ENCODE data around the gene YPEL3. TPM values are rescaled to one million over a fixed set of nuclear protein-coding genes. Genes with fewer than 3 reads are reported as not detected.

The YPEL3 gene
- total RNA-seq, 2 donors from 2014 or later, result 24.0 to 112 TPM

- Mint-ChIP-seq H3K36me3 (peaks cover 0 to 5% of the 10 kb centered on the region in 2 donors), H3K9me3 (no peaks in the 10 kb centered on the region), H3K27ac (peak overlapping the region in 1 of 2 donors; percentile 78)
- DNase-seq (ENCODE audit: low spot score in 2 of 2) (no peak), ATAC-seq (no peak)
These were observed 44.5 kb downstream of the YPEL3 start for GRCh38 chr16:30051518-30051917.

- Mint-ChIP-seq H3K36me3 (peaks cover 0 to 5% of the 10 kb centered on the region in 2 donors), H3K9me3 (no peaks in the 10 kb centered on the region), H3K27ac (no peak overlapping the region)
- no peak for DNase-seq (ENCODE audit: low spot score in 2 of 2)
- ATAC-seq, result no peak
These were observed 46.1 kb downstream of the YPEL3 start for GRCh38 chr16:30049871-30050270.

DNA sequence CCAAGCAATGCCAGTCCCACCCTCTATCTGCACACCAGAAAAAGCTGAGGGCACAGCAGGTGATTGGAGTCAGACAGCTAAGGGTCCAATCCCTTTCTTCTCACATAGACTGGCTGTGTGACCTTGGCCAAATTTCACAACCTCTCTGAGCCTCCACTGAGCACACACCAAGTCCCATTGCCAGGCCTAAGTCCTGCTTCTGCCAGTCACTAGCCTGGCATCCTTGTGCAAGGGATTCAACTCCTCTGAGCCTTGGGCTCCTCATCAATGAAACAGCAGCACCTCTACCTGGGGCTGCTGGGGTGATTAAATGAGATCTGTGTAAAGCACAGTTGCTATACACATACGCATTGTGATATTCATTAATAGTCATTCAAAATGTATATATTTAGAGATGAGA lies 49.4 kb downstream of the YPEL3 start:
- Mint-ChIP-seq H3K36me3 (peaks cover 0 to 3% of the 10 kb centered on the region in 2 donors), H3K27ac (no peak overlapping the region), H3K9me3 (no peaks in the 10 kb centered on the region)
- no peak for ATAC-seq
- DNase-seq (ENCODE audit: low spot score in 2 of 2), result no peak

DNA sequence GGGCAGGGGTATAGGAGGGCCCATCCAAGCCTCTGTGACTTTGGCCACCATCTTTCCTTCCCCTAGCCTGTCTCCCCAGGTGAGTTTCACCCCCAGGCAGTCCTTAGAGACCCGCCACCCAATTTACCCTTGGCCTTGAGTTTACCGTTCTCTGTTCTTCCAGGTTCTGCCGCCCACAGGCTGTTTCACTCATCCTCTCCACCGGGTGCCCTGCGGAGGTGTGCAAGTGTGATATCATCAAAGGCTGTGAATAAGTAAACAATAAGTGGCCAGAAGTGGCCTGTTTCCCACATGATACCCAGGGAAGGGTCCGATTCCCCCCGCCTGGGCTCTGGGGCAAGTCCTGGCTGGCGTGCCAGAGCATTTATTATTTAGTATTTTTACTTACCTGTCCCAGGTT lies 49.8 kb downstream of the YPEL3 start:
- ATAC-seq (no peak), DNase-seq (ENCODE audit: low spot score in 2 of 2) (no peak)
- Mint-ChIP-seq H3K27ac (no peak overlapping the region), H3K9me3 (no peaks in the 10 kb centered on the region), H3K36me3 (no peaks in the 10 kb centered on the region)

Other genes with a start within 250 kb of the YPEL3 start
- gene CDIPT, start 233.0 kb downstream of the YPEL3 start, total RNA-seq, result 10 to 100 TPM; 39.4 to 40.6 TPM
- gene SEZ6L2, start 196.7 kb downstream of the YPEL3 start, total RNA-seq, result 1 to 10 TPM in 1 of 2 donors, under 1 TPM in 1; 0.35 to 1.3 TPM
- 1 to 10 TPM; 1.4 to 3.8 TPM for gene ASPHD1, start 195.7 kb downstream of the YPEL3 start, total RNA-seq
- 10 to 100 TPM; 37.1 to 55.5 TPM for gene KCTD13, start 170.0 kb downstream of the YPEL3 start, total RNA-seq
- gene TMEM219, start 134.1 kb downstream of the YPEL3 start, total RNA-seq, result 10 to 100 TPM; 52.5 to 63.8 TPM
- 10 to 100 TPM; 29.6 to 52.7 TPM for gene TAOK2, start 122.3 kb downstream of the YPEL3 start, total RNA-seq
- gene HIRIP3, start 100.6 kb downstream of the YPEL3 start, total RNA-seq, result 10 to 100 TPM; 30.1 to 38.7 TPM
- gene INO80E, start 100.0 kb downstream of the YPEL3 start, total RNA-seq, result 10 to 100 TPM; 85.3 to 90.7 TPM
- gene DOC2A, start 85.2 kb downstream of the YPEL3 start, total RNA-seq, result 1 to 10 TPM in 1 of 2 donors, under 1 TPM in 1; 0.80 to 2.0 TPM
- not detected for gene C16orf92, start 73.0 kb downstream of the YPEL3 start, total RNA-seq
- 10 to 100 TPM in 1 of 2 donors, 1 to 10 TPM in 1; 3.4 to 14.1 TPM for gene TLCD3B, start 64.9 kb downstream of the YPEL3 start, total RNA-seq
- 1,000 to 10,000 TPM; 1,322 to 2,822 TPM for gene ALDOA, start 30.5 kb downstream of the YPEL3 start, total RNA-seq
- 100 to 1,000 TPM; 130 to 136 TPM for gene PPP4C, start 20.2 kb downstream of the YPEL3 start, total RNA-seq
- gene TBX6, start 4.3 kb downstream of the YPEL3 start, total RNA-seq, result 1 to 10 TPM; 3.9 to 5.7 TPM
- 10 to 100 TPM; 16.7 to 25.8 TPM for gene GDPD3, start 17.3 kb upstream of the YPEL3 start, total RNA-seq
- 100 to 1,000 TPM in 1 of 2 donors, 10 to 100 TPM in 1; 81.0 to 126 TPM for gene MAPK3, start 27.0 kb upstream of the YPEL3 start, total RNA-seq
- gene CORO1A, start 87.4 kb upstream of the YPEL3 start, total RNA-seq, result 1,000 to 10,000 TPM in 1 of 2 donors, 100 to 1,000 TPM in 1; 672 to 1,124 TPM
- 100 to 1,000 TPM; 158 to 173 TPM for gene BOLA2B, start 97.5 kb upstream of the YPEL3 start, total RNA-seq
- gene SLX1A, start 97.7 kb upstream of the YPEL3 start, total RNA-seq, result 10 to 100 TPM; 46.4 to 84.7 TPM
- gene SULT1A3, start 103.0 kb upstream of the YPEL3 start, total RNA-seq, result 10 to 100 TPM; 18.0 to 31.9 TPM
- gene NPIPB13, start 152.3 kb upstream of the YPEL3 start, total RNA-seq, result 10 to 100 TPM; 16.4 to 23.5 TPM